IMR-90 (cell line): Measurements from ENCODE around the gene GALNT13. TPM values are rescaled to one million over a fixed set of nuclear protein-coding genes. Genes with fewer than 3 reads are reported as not detected.

Experiments used
- ATAC-seq: fragments of 200-7000 bp; cut with Tn5 transposase; 2 replicates; pipeline ENCODE4 v1.9.1; 2020; ENCODE audit warnings: low read depth, mild to moderate bottlenecking, moderate library complexity
- BruUV-seq: library from RNA; stranded (reverse); fragments of 400-500 nt; replicated peaks from 2 replicates; lab custom pipeline; 2021; lab: Mats Ljungman, UMichigan
- CTCF ChIA-PET: fragments of 300-600 bp; formaldehyde crosslinking; extraction: SDS; loops from one replicate; lab custom pipeline; 2021; ENCODE audit warnings: antibody characterized with exemption; lab: Yijun Ruan, JAX
- POLR2A ChIA-PET: fragments of 300-600 bp; sonication (Branson Sonifier 250); formaldehyde crosslinking; loops from one replicate; lab custom pipeline; 2022; ENCODE audit warnings: antibody characterized with exemption; ENCODE audit not compliant: unreplicated experiment; lab: Charles Lee
- DNase-seq: peaks from one replicate; pipeline ENCODE4 v3.0.0; 2013
- H2AFZ ChIP-seq: replicated peaks from 2 replicates; pipeline ENCODE3; 2013; ENCODE audit warnings: low read length, mild to moderate bottlenecking; ENCODE audit not compliant: poor library complexity
- H2AK5ac ChIP-seq: 2 replicates; pipeline ENCODE4 v1.6.1; 2013; ENCODE audit warnings: low read depth, low read length, inconsistent platforms
- H2AK9ac ChIP-seq: replicated peaks from 2 replicates; pipeline ENCODE3; 2013; ENCODE audit warnings: mild to moderate bottlenecking, low read depth, low read length, moderate library complexity; ENCODE audit not compliant: poor library complexity
- H2BK120ac ChIP-seq: 2 replicates; pipeline ENCODE4 v1.6.1; 2013; ENCODE audit warnings: low read depth, low read length, inconsistent platforms
- H2BK15ac ChIP-seq: 3 replicates; pipeline ENCODE4 v1.6.1; 2013; ENCODE audit warnings: low read depth, low read length, inconsistent platforms
- H2BK20ac ChIP-seq: 2 replicates; pipeline ENCODE4 v1.6.1; 2013; ENCODE audit warnings: low read depth, mild to moderate bottlenecking, inconsistent platforms, low read length, moderate library complexity
- H2BK5ac ChIP-seq: 2 replicates; pipeline ENCODE4 v1.6.1; 2013; ENCODE audit warnings: mild to moderate bottlenecking, low read depth, low read length, inconsistent platforms; ENCODE audit not compliant: poor library complexity, severe bottlenecking
- H3K14ac ChIP-seq: replicated peaks from 2 replicates; pipeline ENCODE4 v1.6.1; 2013; ENCODE audit warnings: low read depth, low read length, inconsistent platforms
- H3K18ac ChIP-seq: 2 replicates; pipeline ENCODE4 v1.6.1; 2013; ENCODE audit warnings: low read depth, low read length, control low read depth
- H3K23ac ChIP-seq: 2 replicates; pipeline ENCODE4 v1.6.1; 2013; ENCODE audit warnings: low read depth, low read length, inconsistent platforms
- H3K27ac ChIP-seq: 2 replicates; pipeline ENCODE4 v1.5.1; 2013; ENCODE audit warnings: mild to moderate bottlenecking, control low read depth, low read length; ENCODE audit not compliant: insufficient read depth
- H3K27me3 ChIP-seq: 2 replicates; pipeline ENCODE4 v1.6.1; 2013; ENCODE audit warnings: low read length; ENCODE audit not compliant: control insufficient read depth, insufficient read depth
- H3K36me3 ChIP-seq: 2 replicates; pipeline ENCODE4 v1.6.1; 2013; ENCODE audit warnings: low read length, mixed read lengths; ENCODE audit not compliant: control insufficient read depth, insufficient read depth
- H3K4ac ChIP-seq: 2 replicates; pipeline ENCODE4 v1.6.1; 2013; ENCODE audit warnings: low read depth, low read length, inconsistent platforms
- H3K4me1 ChIP-seq: 2 replicates; pipeline ENCODE4 v1.6.1; 2013; ENCODE audit warnings: low read length, mixed read lengths; ENCODE audit not compliant: control insufficient read depth, insufficient read depth
- H3K4me2 ChIP-seq: 2 replicates; pipeline ENCODE4 v1.6.1; 2013; ENCODE audit warnings: low read depth, mild to moderate bottlenecking, control low read depth, low read length, moderate library complexity
- H3K4me3 ChIP-seq: 2 replicates; pipeline ENCODE4 v1.5.1; 2013; ENCODE audit warnings: low read depth, mild to moderate bottlenecking, control low read depth, low read length, moderate library complexity; ENCODE audit not compliant: insufficient read depth
- H3K56ac ChIP-seq: 2 replicates; pipeline ENCODE4 v1.6.1; 2013; ENCODE audit warnings: low read length, inconsistent platforms; ENCODE audit not compliant: insufficient read depth; ENCODE audit errors: extremely low read depth
- H3K79me1 ChIP-seq, 2 experiments: 2 replicates each; pipeline ENCODE4 v1.6.1; 2013; ENCODE audit warnings: low read length in 2 of 2, inconsistent platforms in 1 of 2, low read depth in 1 of 2
- H3K9ac ChIP-seq: 2 replicates; pipeline ENCODE4 v1.6.1; 2013; ENCODE audit warnings: low read depth, low read length, control low read depth
- H3K9me1 ChIP-seq: 2 replicates; pipeline ENCODE4 v1.6.1; 2013; ENCODE audit warnings: low read length, inconsistent platforms; ENCODE audit not compliant: insufficient read depth
- H3K9me3 ChIP-seq: 2 replicates; pipeline ENCODE4 v1.6.1; 2013; ENCODE audit warnings: low read length; ENCODE audit not compliant: control insufficient read depth, insufficient read depth
- H4K20me1 ChIP-seq: 2 replicates; pipeline ENCODE4 v1.6.1; 2013; ENCODE audit warnings: low read length, inconsistent platforms; ENCODE audit not compliant: insufficient read depth
- H4K5ac ChIP-seq: 2 replicates; pipeline ENCODE4 v1.6.1; 2013; ENCODE audit warnings: mild to moderate bottlenecking, low read depth, low read length, control low read depth
- H4K8ac ChIP-seq, 2 experiments: 2 replicates each; pipeline ENCODE4 v1.6.1; 2013; ENCODE audit warnings: low read depth in 2 of 2, low read length in 2 of 2, control low read depth in 1 of 2, inconsistent platforms in 1 of 2
- H4K91ac ChIP-seq: 2 replicates; pipeline ENCODE4 v1.6.1; 2013; ENCODE audit warnings: low read depth, low read length, inconsistent platforms; ENCODE audit not compliant: insufficient read depth
- CHD1 ChIP-seq: IDR thresholded peaks from 2 replicates; pipeline ENCODE4 v1.6.1; 2012; ENCODE audit warnings: low read depth, low read length, improper control_type of control experiment
- NFE2L2 ChIP-seq: fragments of 150-350 bp; IDR thresholded peaks from 2 replicates; pipeline ENCODE4 v1.6.1; 2016; ENCODE audit warnings: low read depth, mild to moderate bottlenecking, low read length
- POLR2A ChIP-seq: IDR thresholded peaks from 2 replicates; pipeline ENCODE4 v1.6.1; 2012; ENCODE audit warnings: mild to moderate bottlenecking, low read depth, low read length
- SMC3 ChIP-seq: fragments of 150-350 bp; IDR thresholded peaks from 2 replicates; pipeline ENCODE4 v1.6.1; 2016; ENCODE audit warnings: low read depth, mild to moderate bottlenecking, antibody characterized with exemption, low read length, moderate library complexity
- WGBS, 2 experiments: methylation state at CpG; one replicate each; pipeline versions ENCODE4 v1.1.5 to v1.1.7; 2013; ENCODE audit warnings: missing lambda C conversion rate in 2 of 2; ENCODE audit not compliant: insufficient read length in 1 of 2; ENCODE audit errors: extremely low coverage in 2 of 2; 5-methylcytosine and 5-hydroxymethylcytosine counted together
- dilution Hi-C: fragments of 300-500 bp; cut with HindIII; formaldehyde crosslinking; loops from one replicate; pipeline ENCODE4 v1.14.3; 2018; ENCODE audit warnings: low sequenced_read_pairs; ENCODE audit not compliant: unreplicated experiment
- in situ Hi-C: fragments of 300-500 bp; cut with MboI; formaldehyde crosslinking; loops from 3 replicates; pipeline ENCODE4 v1.14.3; 2019; ENCODE audit warnings: low sequenced_read_pairs, inconsistent platforms, mixed read lengths
- intact Hi-C: fragments of 100-400 bp; cut with micrococcal nuclease; formaldehyde crosslinking; loops from 2 replicates; pipeline ENCODE4 v1.10.0; 2022
- polyA plus RNA-seq, 3 experiments: library from polyadenylated mRNA; depleted of rRNA; stranded (reverse); fragments of >200 nt; gene quantifications; 2 replicates each; pipeline ENCODE4 v1.2.3, GENCODE V29; 2012; ENCODE audit warnings: low replicate concordance in 1 of 3
- total RNA-seq: library from RNA; depleted of rRNA; stranded (reverse); fragments of >200 nt; gene quantifications from 2 replicates; pipeline ENCODE4 v1.2.3, GENCODE V29; 2012

GALNT13 gene
- total and polyA plus RNA-seq, 2 of the 4 experiments (the other 2 are of a cell fraction) = 0.03 TPM; not detected in 1

- H3K9ac ChIP-seq = no peak overlapping the region
- TF ChIP-seq CHD1 (no peak), NFE2L2 (peak; percentile 20; the same call in 1 of the 2 replicates), POLR2A (no peak), SMC3 (no peak)
- H3K23ac ChIP-seq = no peak overlapping the region
- H2AK5ac ChIP-seq = no peak overlapping the region
- in situ Hi-C loops (no loop called here), intact Hi-C loops (no loop called here), dilution Hi-C loops (no loop called here)
- H3K4me2 ChIP-seq = no peak overlapping the region
- no CpG with 5 or more reads among the region's 1 CpG for WGBS, 2 experiments
- H4K20me1 ChIP-seq = no peaks in the 10 kb centered on the region
- H3K27ac ChIP-seq = no peak overlapping the region
- H3K79me1 ChIP-seq = no peaks in the 10 kb centered on the region
- H3K56ac ChIP-seq = no peak overlapping the region
- no peak overlapping the region for H3K14ac ChIP-seq
- DNase-seq (no peak), ATAC-seq (no peak)
- BruUV-seq = no TSS peak
- no peak overlapping the region for H4K8ac ChIP-seq
- H2BK15ac ChIP-seq = no peak overlapping the region
- peaks cover 20% of the 10 kb centered on the region for H3K9me3 ChIP-seq
- no peak overlapping the region for H4K5ac ChIP-seq
- ChIA-PET CTCF (no interaction called here), POLR2A (no interaction called here)
- H3K36me3 ChIP-seq = no peaks in the 10 kb centered on the region
- no peak overlapping the region for H3K4ac ChIP-seq
- no peaks in the 10 kb centered on the region for H3K27me3 ChIP-seq
- no peak overlapping the region for H2BK20ac ChIP-seq
- no peaks in the 10 kb centered on the region for H3K4me1 ChIP-seq
- no peak overlapping the region for H2BK5ac ChIP-seq
- no peak overlapping the region for H3K4me3 ChIP-seq
- H4K91ac ChIP-seq = no peak overlapping the region
- H2BK120ac ChIP-seq = no peak overlapping the region
- H2AK9ac ChIP-seq = no peak overlapping the region
- no peak overlapping the region for H2AFZ ChIP-seq
- no peak overlapping the region for H3K18ac ChIP-seq
- H3K9me1 ChIP-seq = no peaks in the 10 kb centered on the region
These were observed 91.5 kb downstream of the GALNT13 start for GRCh38 chr2:153963256-153963655.
